Measurements from ENCODE around the gene GRHL1.

GRHL1 gene

GRCh38 chr2:9970200-9971044 lies 18.9 kb downstream of the GRHL1 start:
- no peak for DNase-seq
- Histone ChIP-seq H3K4me2 (ENCODE audit: low read depth, low read length) (no peak overlapping the region), H3K27me3 (replicated peaks; ENCODE audit: insufficient read depth, low read length) (no peaks in the 10 kb centered on the region), H3K36me3 (replicated peaks; ENCODE audit: insufficient read depth, low read length) (no peaks in the 10 kb centered on the region), H3K9me2 (replicated peaks; ENCODE audit: insufficient read depth, low read length) (no peaks in the 10 kb centered on the region), H3K4me3 (ENCODE audit: low read length) (no peak overlapping the region), H3K27ac (ENCODE audit: low read length) (no peak overlapping the region), H3K9ac (ENCODE audit: low read length) (no peak overlapping the region), H3F3A (ENCODE audit: insufficient read depth, low read length) (peaks cover 12% of the 10 kb centered on the region), H4K20me1 (ENCODE audit: insufficient read depth, low read length) (no peaks in the 10 kb centered on the region), H3K9me3 (replicated peaks; ENCODE audit: insufficient read depth, low read length) (no peaks in the 10 kb centered on the region), H2AFZ (ENCODE audit: low read length) (no peak overlapping the region), H3K4me1 (ENCODE audit: low read length) (peaks cover 23% of the 10 kb centered on the region), H3K79me2 (ENCODE audit: low read length) (no peaks in the 10 kb centered on the region)
- TF ChIP-seq CTCF (IDR thresholded peaks at IDR 0.05; ENCODE audit: low read length) (no peak), EZH2 (optimal IDR thresholded peaks at IDR 0.05; ENCODE audit: low read depth, low read length) (no peak), EZH2phosphoT487 (IDR thresholded peaks at IDR 0.05; ENCODE audit: low read length) (no peak)

GRCh38 chr2:9971105-9971818 lies 19.8 kb downstream of the GRHL1 start:
- no peak for DNase-seq
- Histone ChIP-seq H3K79me2 (ENCODE audit: low read length) (no peaks in the 10 kb centered on the region), H4K20me1 (ENCODE audit: insufficient read depth, low read length) (no peaks in the 10 kb centered on the region), H3K9ac (ENCODE audit: low read length) (no peak overlapping the region), H3K27ac (ENCODE audit: low read length) (no peak overlapping the region), H3K4me2 (ENCODE audit: low read depth, low read length) (no peak overlapping the region), H3K4me1 (ENCODE audit: low read length) (peaks cover 16% of the 10 kb centered on the region), H3K27me3 (replicated peaks; ENCODE audit: insufficient read depth, low read length) (no peaks in the 10 kb centered on the region), H3K9me2 (replicated peaks; ENCODE audit: insufficient read depth, low read length) (no peaks in the 10 kb centered on the region), H2AFZ (ENCODE audit: low read length) (no peak overlapping the region), H3K9me3 (replicated peaks; ENCODE audit: insufficient read depth, low read length) (no peaks in the 10 kb centered on the region), H3K36me3 (replicated peaks; ENCODE audit: insufficient read depth, low read length) (no peaks in the 10 kb centered on the region), H3K4me3 (ENCODE audit: low read length) (no peak overlapping the region), H3F3A (ENCODE audit: insufficient read depth, low read length) (peaks cover 5% of the 10 kb centered on the region; the same call in 1 of the 2 replicates)
- no peak for TF ChIP-seq EZH2 (optimal IDR thresholded peaks at IDR 0.05; ENCODE audit: low read depth, low read length)
- no peak for TF ChIP-seq EZH2phosphoT487 (IDR thresholded peaks at IDR 0.05; ENCODE audit: low read length)
- no peak for TF ChIP-seq CTCF (IDR thresholded peaks at IDR 0.05; ENCODE audit: low read length)

GRCh38 chr2:9971890-9972289 lies 20.4 kb downstream of the GRHL1 start:
- Histone ChIP-seq H4K20me1 (ENCODE audit: insufficient read depth, low read length) (no peaks in the 10 kb centered on the region), H3K27me3 (replicated peaks; ENCODE audit: insufficient read depth, low read length) (no peaks in the 10 kb centered on the region), H3K9ac (ENCODE audit: low read length) (no peak overlapping the region), H3K79me2 (ENCODE audit: low read length) (no peaks in the 10 kb centered on the region), H3K9me2 (replicated peaks; ENCODE audit: insufficient read depth, low read length) (no peaks in the 10 kb centered on the region), H3K4me3 (ENCODE audit: low read length) (no peak overlapping the region), H3K4me2 (ENCODE audit: low read depth, low read length) (no peak overlapping the region), H3K9me3 (replicated peaks; ENCODE audit: insufficient read depth, low read length) (no peaks in the 10 kb centered on the region), H3K4me1 (ENCODE audit: low read length) (peaks cover 10% of the 10 kb centered on the region), H3K27ac (ENCODE audit: low read length) (no peak overlapping the region), H3F3A (ENCODE audit: insufficient read depth, low read length) (no peaks in the 10 kb centered on the region), H3K36me3 (replicated peaks; ENCODE audit: insufficient read depth, low read length) (no peaks in the 10 kb centered on the region), H2AFZ (ENCODE audit: low read length) (no peak overlapping the region)
- DNase-seq: no peak
- TF ChIP-seq EZH2phosphoT487 (IDR thresholded peaks at IDR 0.05; ENCODE audit: low read length) (no peak), EZH2 (optimal IDR thresholded peaks at IDR 0.05; ENCODE audit: low read depth, low read length) (no peak), CTCF (IDR thresholded peaks at IDR 0.05; ENCODE audit: low read length) (no peak)
